Endodermal cell (in vitro differentiated cells): Measurements from ENCODE around the gene BMAL2. TPM values are rescaled to one million over a fixed set of nuclear protein-coding genes. Genes with fewer than 3 reads are reported as not detected.

ENCODE experiments used
- DNase-seq: peaks from one replicate; pipeline ENCODE4 v3.0.0-alpha.2; 2017
- H3K27ac ChIP-seq: 2 replicates; pipeline ENCODE4 v1.5.1; 2013; ENCODE audit warnings: mild to moderate bottlenecking, low read depth, low read length, moderate library complexity
- H3K27me3 ChIP-seq: 2 replicates; pipeline ENCODE4 v1.6.1; 2013; ENCODE audit warnings: mild to moderate bottlenecking, low read length, moderate library complexity; ENCODE audit not compliant: insufficient read depth, control insufficient read depth, poor library complexity, severe bottlenecking
- H3K36me3 ChIP-seq: 2 replicates; pipeline ENCODE4 v1.7.0; 2013; ENCODE audit warnings: mild to moderate bottlenecking, low read length, moderate library complexity; ENCODE audit not compliant: control insufficient read depth, insufficient read depth
- H3K4me1 ChIP-seq: one replicate; pipeline ENCODE4 v1.7.0; 2013; ENCODE audit warnings: low read length; ENCODE audit not compliant: control insufficient read depth, insufficient read depth
- H3K4me3 ChIP-seq: 2 replicates; pipeline ENCODE4 v1.5.1; 2013; ENCODE audit warnings: mild to moderate bottlenecking, low read length, moderate library complexity
- H3K9ac ChIP-seq: 2 replicates; pipeline ENCODE4 v1.6.1; 2013; ENCODE audit warnings: mild to moderate bottlenecking, low read length, moderate library complexity; ENCODE audit not compliant: poor library complexity, severe bottlenecking; ENCODE audit errors: extremely low read depth
- H3K9me3 ChIP-seq: 2 replicates; pipeline ENCODE4 v1.6.1; 2013; ENCODE audit warnings: mild to moderate bottlenecking, low read length, moderate library complexity; ENCODE audit not compliant: control insufficient read depth
- H3K27ac Mint-ChIP-seq: 2 replicates; pipeline ENCODE4 v1.8.0; 2020; ENCODE audit warnings: mixed read lengths
- H3K27me3 Mint-ChIP-seq: 2 replicates; pipeline ENCODE4 v1.8.0; 2021; ENCODE audit warnings: mild to moderate bottlenecking, mixed read lengths; ENCODE audit not compliant: insufficient read depth
- H3K36me3 Mint-ChIP-seq: 2 replicates; pipeline ENCODE4 v1.8.0; 2020; ENCODE audit warnings: low read depth, mixed read lengths
- H3K4me1 Mint-ChIP-seq: 2 replicates; pipeline ENCODE4 v1.8.0; 2020; ENCODE audit warnings: mixed read lengths
- H3K4me3 Mint-ChIP-seq: 2 replicates; pipeline ENCODE4 v1.8.0; 2020; ENCODE audit warnings: mild to moderate bottlenecking, moderate library complexity, mixed read lengths
- H3K9me3 Mint-ChIP-seq: 2 replicates; pipeline ENCODE4 v1.8.0; 2020; ENCODE audit warnings: mild to moderate bottlenecking, mixed read lengths
- WGBS, 2 experiments: methylation state at CpG; one replicate each; pipeline versions ENCODE4 v1.1.5 to v1.1.7; 2013; ENCODE audit warnings: missing lambda C conversion rate in 2 of 2, mixed read lengths in 1 of 2; ENCODE audit not compliant: insufficient coverage in 1 of 2, insufficient read length in 1 of 2; 5-methylcytosine and 5-hydroxymethylcytosine counted together
- total RNA-seq, 2 donors: library from RNA; stranded (reverse); fragmentation: NEBNext Ultra II Directional in 1 of 2; extraction: Animal tissue kit (Norgen Biotek cat#: 25700) in 1 of 2; gene quantifications; 2 replicates in 1 of 2; 3 replicates in 1 of 2; pipeline ENCODE4 v1.2.1, GENCODE V29; 2021
- TF ChIP-seq, protein P1 (sequence below): fragments of 200-600 bp; sonication (generic); conservative IDR thresholded peaks from 2 replicates; pipeline ENCODE4 v1.5.0; 2021; ENCODE audit warnings: antibody characterized with exemption, mild to moderate bottlenecking

Gene BMAL2
- total RNA-seq, 2 donors from 2014 or later: 20.3 to 31.0 TPM

DNA sequence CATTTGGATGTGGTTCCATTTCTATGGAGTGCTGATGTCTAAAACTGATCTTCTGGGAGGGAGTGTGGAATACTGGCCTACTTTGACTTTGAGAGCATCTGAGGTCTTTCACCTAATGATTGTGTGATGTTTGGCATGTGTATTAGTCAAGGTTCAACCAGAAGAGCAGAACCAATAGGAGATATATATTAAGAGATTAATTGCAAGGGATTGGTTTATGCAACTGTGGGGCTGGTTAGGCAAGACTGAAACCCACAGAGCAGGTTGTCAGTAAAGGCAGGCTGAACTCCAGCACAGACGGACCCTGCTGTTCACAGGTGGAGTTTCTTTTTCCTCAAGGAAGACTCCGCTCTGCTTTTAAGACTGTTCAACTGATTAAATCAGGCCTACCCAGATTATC, 11.6 kb downstream of the BMAL2 start:
- no peaks in the 10 kb centered on the region for H3K9me3 ChIP-seq
- Mint-ChIP-seq H3K27ac (peak overlapping the region; percentile 7), H3K9me3 (no peaks in the 10 kb centered on the region), H3K27me3 (peaks cover 18% of the 10 kb centered on the region), H3K4me1 (peaks cover 62% of the 10 kb centered on the region), H3K36me3 (peaks cover 4% of the 10 kb centered on the region), H3K4me3 (no peak overlapping the region)
- no peak for DNase-seq
- peaks cover 14% of the 10 kb centered on the region for H3K4me1 ChIP-seq
- TF ChIP-seq, protein P1, sequence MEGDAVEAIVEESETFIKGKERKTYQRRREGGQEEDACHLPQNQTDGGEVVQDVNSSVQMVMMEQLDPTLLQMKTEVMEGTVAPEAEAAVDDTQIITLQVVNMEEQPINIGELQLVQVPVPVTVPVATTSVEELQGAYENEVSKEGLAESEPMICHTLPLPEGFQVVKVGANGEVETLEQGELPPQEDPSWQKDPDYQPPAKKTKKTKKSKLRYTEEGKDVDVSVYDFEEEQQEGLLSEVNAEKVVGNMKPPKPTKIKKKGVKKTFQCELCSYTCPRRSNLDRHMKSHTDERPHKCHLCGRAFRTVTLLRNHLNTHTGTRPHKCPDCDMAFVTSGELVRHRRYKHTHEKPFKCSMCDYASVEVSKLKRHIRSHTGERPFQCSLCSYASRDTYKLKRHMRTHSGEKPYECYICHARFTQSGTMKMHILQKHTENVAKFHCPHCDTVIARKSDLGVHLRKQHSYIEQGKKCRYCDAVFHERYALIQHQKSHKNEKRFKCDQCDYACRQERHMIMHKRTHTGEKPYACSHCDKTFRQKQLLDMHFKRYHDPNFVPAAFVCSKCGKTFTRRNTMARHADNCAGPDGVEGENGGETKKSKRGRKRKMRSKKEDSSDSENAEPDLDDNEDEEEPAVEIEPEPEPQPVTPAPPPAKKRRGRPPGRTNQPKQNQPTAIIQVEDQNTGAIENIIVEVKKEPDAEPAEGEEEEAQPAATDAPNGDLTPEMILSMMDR: peak; percentile 13
- WGBS, 2 experiments: 82 to 96% methylated on average over 2 of the region's 2 CpGs
- H3K27me3 ChIP-seq: no peaks in the 10 kb centered on the region
- no peak overlapping the region for H3K4me3 ChIP-seq
- H3K36me3 ChIP-seq: no peaks in the 10 kb centered on the region
- no peak overlapping the region for H3K27ac ChIP-seq
- H3K9ac ChIP-seq: no peak overlapping the region

- Histone ChIP-seq H3K27ac (no peak overlapping the region), H3K4me3 (no peak overlapping the region), H3K27me3 (no peaks in the 10 kb centered on the region), H3K9ac (no peak overlapping the region), H3K9me3 (no peaks in the 10 kb centered on the region), H3K4me1 (peaks cover 14% of the 10 kb centered on the region), H3K36me3 (no peaks in the 10 kb centered on the region)
- TF ChIP-seq, protein P1: no peak
- peaks cover 23% of the 10 kb centered on the region for H3K27me3 Mint-ChIP-seq
- WGBS, 2 experiments: 72 to 87% methylated on average over 3 of the region's 3 CpGs
- H3K4me1 Mint-ChIP-seq: peaks cover 66% of the 10 kb centered on the region
- H3K9me3 Mint-ChIP-seq: no peaks in the 10 kb centered on the region
- DNase-seq: no peak
- H3K4me3 Mint-ChIP-seq: no peak overlapping the region
- H3K27ac Mint-ChIP-seq: peak overlapping the region; percentile 7
- peaks cover 2% of the 10 kb centered on the region for H3K36me3 Mint-ChIP-seq
These were observed 12.1 kb downstream of the BMAL2 start for GRCh38 chr12:27344760-27345159.

DNA sequence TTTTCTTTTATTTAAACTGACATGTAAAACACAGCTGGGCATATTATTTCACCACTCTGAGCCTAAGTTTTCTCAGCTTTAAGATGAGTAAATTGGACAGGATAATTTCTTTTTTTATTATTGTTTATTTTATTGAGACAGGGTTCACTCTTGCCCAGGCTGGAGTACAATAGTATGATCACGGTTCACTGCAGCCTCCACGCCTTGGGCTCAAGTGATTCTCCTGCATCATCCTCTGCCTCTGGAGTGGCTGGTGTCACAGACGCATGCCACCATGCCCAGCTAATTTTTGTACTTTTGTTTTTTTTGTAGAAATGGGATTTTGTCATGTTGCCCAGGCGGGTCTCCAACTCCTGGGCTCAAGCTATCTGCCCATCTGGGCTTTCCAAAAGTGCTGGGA, 12.7 kb downstream of the BMAL2 start:
- Histone ChIP-seq H3K4me3 (no peak overlapping the region), H3K4me1 (peaks cover 14% of the 10 kb centered on the region), H3K27ac (no peak overlapping the region), H3K9me3 (no peaks in the 10 kb centered on the region), H3K36me3 (no peaks in the 10 kb centered on the region), H3K27me3 (no peaks in the 10 kb centered on the region), H3K9ac (no peak overlapping the region)
- DNase-seq: no peak
- TF ChIP-seq, protein P1: no peak
- 79 to 100% methylated on average over 1 to 4 of the region's 4 CpGs for WGBS, 2 experiments
- Mint-ChIP-seq H3K4me1 (peaks cover 67% of the 10 kb centered on the region), H3K36me3 (no peaks in the 10 kb centered on the region), H3K9me3 (no peaks in the 10 kb centered on the region), H3K27me3 (peaks cover 29% of the 10 kb centered on the region), H3K27ac (no peak overlapping the region), H3K4me3 (no peak overlapping the region)
